Activated T-cell treated with anti-CD3 and anti-CD28 coated beads, Interleukin-2, amount 50 U/mL, for 24 hours (primary cell): Measurements from ENCODE around the gene CHST9.
"Not testable (repeated sequence)": the region's sequence is repeated elsewhere in the genome, so short reads cannot be mapped to it uniquely, and the experiment has no call there.

Source experiments
- DNase-seq: peaks from one replicate; pipeline ENCODE4 v3.0.0-alpha.2; 2020
- H3K27ac Mint-ChIP-seq: 2 replicates; pipeline ENCODE4 v1.8.0; 2020; ENCODE audit warnings: mild to moderate bottlenecking, mixed read lengths
- H3K27me3 Mint-ChIP-seq: 2 replicates; pipeline ENCODE4 v1.8.0; 2020; ENCODE audit warnings: mixed read lengths
- H3K36me3 Mint-ChIP-seq: 2 replicates; pipeline ENCODE4 v1.8.0; 2020; ENCODE audit warnings: low read depth, mixed read lengths
- H3K4me1 Mint-ChIP-seq: 2 replicates; pipeline ENCODE4 v1.8.0; 2020; ENCODE audit warnings: low read depth, mixed read lengths
- H3K4me3 Mint-ChIP-seq: 2 replicates; pipeline ENCODE4 v1.8.0; 2020; ENCODE audit warnings: mild to moderate bottlenecking, moderate library complexity, mixed read lengths
- H3K9me3 Mint-ChIP-seq: 2 replicates; pipeline ENCODE4 v1.8.0; 2020; ENCODE audit warnings: mixed read lengths

The CHST9 gene

GRCh38 chr18:27185025-27185763, at the start of gene CHST9:
TSS of gene CHST9 (minus strand) at chr18:27185308. CDS start at chr18:27142809, 42,499 bp downstream.
- no peak for DNase-seq
- Mint-ChIP-seq H3K27me3 (peaks cover 30% of the 10 kb centered on the region), H3K9me3 (peaks cover 13% of the 10 kb centered on the region), H3K36me3 (no peaks in the 10 kb centered on the region), H3K4me1 (peaks cover 1% of the 10 kb centered on the region), H3K27ac (no peak within 1 kb of the TSS), H3K4me3 (no peak within 1 kb of the TSS)

- DNase-seq, H3K4me3 Mint-ChIP-seq, H3K27me3 Mint-ChIP-seq, H3K36me3 Mint-ChIP-seq, H3K27ac Mint-ChIP-seq, H3K9me3 Mint-ChIP-seq, H3K4me1 Mint-ChIP-seq: not testable (repeated sequence)
Measured at GRCh38 chr18:27232355-27232754, 47.2 kb upstream of the CHST9 start.

- H3K27me3 Mint-ChIP-seq, H3K9me3 Mint-ChIP-seq, H3K4me3 Mint-ChIP-seq, H3K36me3 Mint-ChIP-seq, H3K4me1 Mint-ChIP-seq, DNase-seq, H3K27ac Mint-ChIP-seq: not testable (repeated sequence)
Measured at GRCh38 chr18:27231671-27232070, 46.6 kb upstream of the CHST9 start.

GRCh38 chr18:27231221-27231620, 46.1 kb upstream of the CHST9 start:
- not testable (repeated sequence) for H3K9me3 Mint-ChIP-seq, H3K36me3 Mint-ChIP-seq, H3K27ac Mint-ChIP-seq, H3K4me1 Mint-ChIP-seq, H3K27me3 Mint-ChIP-seq, DNase-seq, H3K4me3 Mint-ChIP-seq

GRCh38 chr18:27227721-27228120, 42.6 kb upstream of the CHST9 start:
- Mint-ChIP-seq H3K4me1 (no peaks in the 10 kb centered on the region), H3K27me3 (no peaks in the 10 kb centered on the region), H3K36me3 (no peaks in the 10 kb centered on the region), H3K4me3 (no peak overlapping the region), H3K9me3 (peaks cover 9% of the 10 kb centered on the region), H3K27ac (no peak overlapping the region)
- DNase-seq = no peak

- no peak overlapping the region for H3K27ac Mint-ChIP-seq
- H3K4me3 Mint-ChIP-seq = no peak overlapping the region
- peaks cover 9% of the 10 kb centered on the region for H3K9me3 Mint-ChIP-seq
- H3K27me3 Mint-ChIP-seq = no peaks in the 10 kb centered on the region
- no peaks in the 10 kb centered on the region for H3K36me3 Mint-ChIP-seq
- no peak for DNase-seq
- H3K4me1 Mint-ChIP-seq = no peaks in the 10 kb centered on the region
Measured at GRCh38 chr18:27226556-27227075, 41.5 kb upstream of the CHST9 start.

- Mint-ChIP-seq H3K4me1 (no peaks in the 10 kb centered on the region), H3K9me3 (peaks cover 12% of the 10 kb centered on the region), H3K36me3 (no peaks in the 10 kb centered on the region), H3K4me3 (no peak overlapping the region), H3K27ac (no peak overlapping the region), H3K27me3 (no peaks in the 10 kb centered on the region)
- no peak for DNase-seq
Measured at GRCh38 chr18:27225947-27226481, 40.9 kb upstream of the CHST9 start.

GRCh38 chr18:27223526-27224291, 38.6 kb upstream of the CHST9 start:
- no peaks in the 10 kb centered on the region for H3K36me3 Mint-ChIP-seq
- H3K4me1 Mint-ChIP-seq = no peaks in the 10 kb centered on the region
- peaks cover 9% of the 10 kb centered on the region for H3K9me3 Mint-ChIP-seq
- no peak overlapping the region for H3K4me3 Mint-ChIP-seq
- no peaks in the 10 kb centered on the region for H3K27me3 Mint-ChIP-seq
- H3K27ac Mint-ChIP-seq = no peak overlapping the region
- DNase-seq = no peak

- no peak for DNase-seq
- no peak overlapping the region for H3K4me3 Mint-ChIP-seq
- H3K4me1 Mint-ChIP-seq = no peaks in the 10 kb centered on the region
- no peaks in the 10 kb centered on the region for H3K36me3 Mint-ChIP-seq
- peaks cover 11% of the 10 kb centered on the region for H3K9me3 Mint-ChIP-seq
- no peak overlapping the region for H3K27ac Mint-ChIP-seq
- no peaks in the 10 kb centered on the region for H3K27me3 Mint-ChIP-seq
Measured at GRCh38 chr18:27214831-27215230, 29.7 kb upstream of the CHST9 start.

- no peaks in the 10 kb centered on the region for H3K27me3 Mint-ChIP-seq
- no peak overlapping the region for H3K27ac Mint-ChIP-seq
- no peaks in the 10 kb centered on the region for H3K36me3 Mint-ChIP-seq
- DNase-seq = no peak
- peaks cover 11% of the 10 kb centered on the region for H3K9me3 Mint-ChIP-seq
- no peak overlapping the region for H3K4me3 Mint-ChIP-seq
- no peaks in the 10 kb centered on the region for H3K4me1 Mint-ChIP-seq
Measured at GRCh38 chr18:27213123-27213717, 28.1 kb upstream of the CHST9 start.

- H3K4me3 Mint-ChIP-seq = no peak overlapping the region
- no peaks in the 10 kb centered on the region for H3K36me3 Mint-ChIP-seq
- no peak for DNase-seq
- H3K27me3 Mint-ChIP-seq = no peaks in the 10 kb centered on the region
- H3K9me3 Mint-ChIP-seq = peaks cover 9% of the 10 kb centered on the region
- H3K4me1 Mint-ChIP-seq = no peaks in the 10 kb centered on the region
- H3K27ac Mint-ChIP-seq = no peak overlapping the region
Measured at GRCh38 chr18:27211569-27211968, 26.5 kb upstream of the CHST9 start.

- Mint-ChIP-seq H3K27me3 (no peaks in the 10 kb centered on the region), H3K27ac (no peak overlapping the region), H3K4me1 (no peaks in the 10 kb centered on the region), H3K36me3 (no peaks in the 10 kb centered on the region), H3K4me3 (no peak overlapping the region), H3K9me3 (peaks cover 12% of the 10 kb centered on the region)
- DNase-seq = no peak
Measured at GRCh38 chr18:27206411-27206810, 21.3 kb upstream of the CHST9 start.

- H3K27ac Mint-ChIP-seq = no peak overlapping the region
- no peak for DNase-seq
- H3K4me3 Mint-ChIP-seq = no peak overlapping the region
- H3K4me1 Mint-ChIP-seq = no peaks in the 10 kb centered on the region
- H3K27me3 Mint-ChIP-seq = no peaks in the 10 kb centered on the region
- H3K36me3 Mint-ChIP-seq = no peaks in the 10 kb centered on the region
- H3K9me3 Mint-ChIP-seq = peaks cover 7% of the 10 kb centered on the region
Measured at GRCh38 chr18:27202741-27203140, 17.6 kb upstream of the CHST9 start.

- no peaks in the 10 kb centered on the region for H3K4me1 Mint-ChIP-seq
- H3K36me3 Mint-ChIP-seq = no peaks in the 10 kb centered on the region
- no peak overlapping the region for H3K27ac Mint-ChIP-seq
- peaks cover 6% of the 10 kb centered on the region for H3K9me3 Mint-ChIP-seq
- H3K4me3 Mint-ChIP-seq = no peak overlapping the region
- no peak for DNase-seq
- no peaks in the 10 kb centered on the region for H3K27me3 Mint-ChIP-seq
Measured at GRCh38 chr18:27198036-27198435, 12.9 kb upstream of the CHST9 start.
